GM12891 (cell line): ENCODE data around the gene CPNE8.

ENCODE experiments used
- POLR2A ChIP-seq: IDR thresholded peaks from 2 replicates; pipeline ENCODE4 v1.6.1; 2011; ENCODE audit warnings: low read depth, low read length, control low read depth
- POLR2AphosphoS5 ChIP-seq: IDR thresholded peaks from 2 replicates; pipeline ENCODE4 v1.6.1; 2011; ENCODE audit warnings: low read depth, low read length, control low read depth
- SPI1 ChIP-seq: IDR thresholded peaks from 2 replicates; pipeline ENCODE4 v1.6.1; 2011; ENCODE audit warnings: low read depth, low read length, control low read depth

DNA sequence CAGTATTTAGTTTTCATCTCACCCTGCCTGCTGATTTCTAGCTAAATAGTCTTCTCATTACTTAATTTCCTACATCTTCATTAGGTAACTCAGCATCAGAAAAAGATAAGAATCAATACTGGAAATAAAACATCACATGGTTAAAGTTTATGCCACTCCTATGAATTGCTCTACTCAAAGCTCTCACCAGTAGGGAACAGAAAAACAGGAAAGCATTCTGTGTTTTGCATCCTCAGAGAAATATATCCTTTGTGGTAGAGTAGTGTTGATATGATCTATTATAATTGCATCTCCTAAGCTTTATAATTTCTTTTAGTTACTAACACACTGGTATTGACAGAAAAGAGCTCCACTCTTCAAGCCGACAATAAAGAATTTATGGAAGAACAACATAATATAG lies 9.9 kb downstream of the CPNE8 start:
- TF ChIP-seq POLR2A (no peak), POLR2AphosphoS5 (no peak), SPI1 (no peak)
